Stomach smooth muscle (tissue), 2 donors: Measurements from ENCODE around the gene CHRNA4.

ENCODE experiments used
- H3K27ac ChIP-seq: one replicate; pipeline ENCODE4 v1.7.0; 2013; ENCODE audit warnings: mild to moderate bottlenecking, low read length, inconsistent platforms
- H3K27me3 ChIP-seq, 2 donors: one replicate each; pipeline ENCODE4 v1.7.0; 2013; ENCODE audit warnings: low read length in 2 of 2; ENCODE audit not compliant: insufficient read depth in 2 of 2, control insufficient read depth in 1 of 2
- H3K36me3 ChIP-seq, 2 donors: one replicate each; pipeline ENCODE4 v1.7.0; 2013; ENCODE audit warnings: low read length in 2 of 2; ENCODE audit not compliant: control insufficient read depth in 2 of 2, insufficient read depth in 2 of 2
- H3K4me1 ChIP-seq: one replicate; pipeline ENCODE4 v1.7.0; 2013; ENCODE audit warnings: low read length; ENCODE audit not compliant: control insufficient read depth, insufficient read depth
- H3K4me3 ChIP-seq, 2 donors: one replicate each; pipeline ENCODE4 v1.7.0; 2013; ENCODE audit warnings: low read length in 2 of 2
- H3K9ac ChIP-seq, 2 donors: one replicate each; pipeline ENCODE4 v1.7.0; 2013; ENCODE audit warnings: low read length in 2 of 2, mild to moderate bottlenecking in 1 of 2
- H3K9me3 ChIP-seq, 2 donors: one replicate each; pipeline ENCODE4 v1.7.0; 2013; ENCODE audit warnings: low read length in 2 of 2; ENCODE audit not compliant: control insufficient read depth in 2 of 2
- donor health status: healthy.
- donor health status: Pancreatic carcinoma.

Gene CHRNA4

GRCh38 chr20:63403403-63404105 is 42.4 kb upstream of the CHRNA4 start:
- Histone ChIP-seq H3K4me3 (no peak overlapping the region), H3K27me3 (peaks cover 2 to 4% of the 10 kb centered on the region in 2 donors), H3K36me3 (no peaks in the 10 kb centered on the region), H3K9me3 (no peaks in the 10 kb centered on the region), H3K9ac (no peak overlapping the region), H3K27ac (no peak overlapping the region), H3K4me1 (no peaks in the 10 kb centered on the region)

- Histone ChIP-seq H3K4me1 (no peaks in the 10 kb centered on the region), H3K36me3 (no peaks in the 10 kb centered on the region), H3K9me3 (no peaks in the 10 kb centered on the region), H3K9ac (no peak overlapping the region), H3K27me3 (peaks cover 2 to 4% of the 10 kb centered on the region in 2 donors), H3K4me3 (no peak overlapping the region), H3K27ac (no peak overlapping the region)
Observed at GRCh38 chr20:63402860-63403220, 41.7 kb upstream of the CHRNA4 start.

- Histone ChIP-seq H3K27me3 (peaks cover 2 to 4% of the 10 kb centered on the region in 2 donors), H3K4me1 (no peaks in the 10 kb centered on the region), H3K4me3 (no peak overlapping the region), H3K9me3 (no peaks in the 10 kb centered on the region), H3K36me3 (no peaks in the 10 kb centered on the region), H3K9ac (no peak overlapping the region), H3K27ac (no peak overlapping the region)
Observed at GRCh38 chr20:63402181-63402859, 41.2 kb upstream of the CHRNA4 start.

GRCh38 chr20:63401384-63402110 is 40.4 kb upstream of the CHRNA4 start:
- no peaks in the 10 kb centered on the region for H3K4me1 ChIP-seq

GRCh38 chr20:63400486-63401210 is 39.5 kb upstream of the CHRNA4 start:
- H3K36me3 ChIP-seq, result no peaks in the 10 kb centered on the region
- no peaks in the 10 kb centered on the region for H3K4me1 ChIP-seq
- no peaks in the 10 kb centered on the region for H3K9me3 ChIP-seq
- no peak overlapping the region for H3K4me3 ChIP-seq
- no peak overlapping the region for H3K9ac ChIP-seq
- peaks cover 4 to 5% of the 10 kb centered on the region in 2 donors for H3K27me3 ChIP-seq
- H3K27ac ChIP-seq, result no peak overlapping the region

More at GRCh38 chr20:63401384-63402110, 40.4 kb upstream of the CHRNA4 start:
- H3K4me3 ChIP-seq, result no peak overlapping the region
- no peaks in the 10 kb centered on the region for H3K9me3 ChIP-seq
- H3K36me3 ChIP-seq, result no peaks in the 10 kb centered on the region
- H3K9ac ChIP-seq, result no peak overlapping the region
- no peak overlapping the region for H3K27ac ChIP-seq
- H3K27me3 ChIP-seq, result peaks cover 4 to 5% of the 10 kb centered on the region in 2 donors

- Histone ChIP-seq H3K4me3 (no peak overlapping the region), H3K9ac (no peak overlapping the region), H3K27ac (no peak overlapping the region), H3K36me3 (no peaks in the 10 kb centered on the region), H3K4me1 (no peaks in the 10 kb centered on the region), H3K27me3 (peaks cover 3 to 4% of the 10 kb centered on the region in 2 donors), H3K9me3 (no peaks in the 10 kb centered on the region)
Observed at GRCh38 chr20:63399596-63400375, 38.6 kb upstream of the CHRNA4 start.

GRCh38 chr20:63398744-63399514 is 37.8 kb upstream of the CHRNA4 start:
- no peak overlapping the region for H3K27ac ChIP-seq
- no peaks in the 10 kb centered on the region for H3K9me3 ChIP-seq
- peaks cover 5 to 9% of the 10 kb centered on the region in 2 donors for H3K27me3 ChIP-seq
- peaks cover 6% of the 10 kb centered on the region for H3K4me1 ChIP-seq
- H3K4me3 ChIP-seq, result no peak overlapping the region
- no peaks in the 10 kb centered on the region for H3K36me3 ChIP-seq
- H3K9ac ChIP-seq, result no peak overlapping the region

- no peak overlapping the region for H3K27ac ChIP-seq
- H3K9me3 ChIP-seq, result no peaks in the 10 kb centered on the region
- no peak overlapping the region for H3K4me3 ChIP-seq
- H3K27me3 ChIP-seq, result peaks cover 7 to 13% of the 10 kb centered on the region in 2 donors
- no peak overlapping the region for H3K9ac ChIP-seq
- H3K4me1 ChIP-seq, result peaks cover 7% of the 10 kb centered on the region
- H3K36me3 ChIP-seq, result no peaks in the 10 kb centered on the region
Observed at GRCh38 chr20:63397946-63398450, 36.8 kb upstream of the CHRNA4 start.

GRCh38 chr20:63397155-63397843 is 36.1 kb upstream of the CHRNA4 start:
- H3K4me3 ChIP-seq, result no peak overlapping the region
- no peaks in the 10 kb centered on the region for H3K9me3 ChIP-seq
- H3K9ac ChIP-seq, result no peak overlapping the region
- H3K4me1 ChIP-seq, result peaks cover 7% of the 10 kb centered on the region
- H3K27me3 ChIP-seq, result peaks cover 7 to 9% of the 10 kb centered on the region in 2 donors
- no peak overlapping the region for H3K27ac ChIP-seq
- no peaks in the 10 kb centered on the region for H3K36me3 ChIP-seq
